ENCODE results near the gene EARS2.
"Not testable (repeated sequence)": the region's sequence is repeated elsewhere in the genome, so short reads cannot be mapped to it uniquely, and the experiment has no call there.

Gene EARS2

GRCh38 chr16:23504453-23505179 is 52.5 kb downstream of the EARS2 start:
- DNase-seq: no peak

- DNase-seq: no peak
Observed at GRCh38 chr16:23504076-23504452, 53.1 kb downstream of the EARS2 start.

GRCh38 chr16:23502466-23502865 is 54.7 kb downstream of the EARS2 start:
- DNase-seq: no peak

GRCh38 chr16:23501291-23501690 is 55.9 kb downstream of the EARS2 start:
- no peak for DNase-seq

DNA sequence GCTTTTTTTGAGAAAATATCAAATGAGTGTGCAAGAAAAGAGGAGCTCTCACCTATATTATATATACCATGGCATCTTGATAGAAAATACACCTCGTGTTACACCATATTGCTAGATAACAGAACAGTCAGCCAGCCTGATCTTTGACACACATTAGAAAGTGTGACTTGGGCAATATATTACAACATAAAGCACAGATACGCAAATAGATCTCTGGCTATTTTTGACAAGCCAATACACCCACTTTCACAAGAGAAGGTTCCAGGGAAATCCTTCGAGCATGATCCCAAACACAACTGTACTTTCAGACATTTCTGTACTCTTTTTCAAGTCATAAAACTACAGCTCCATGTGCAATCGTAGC is 56.3 kb downstream of the EARS2 start:
- no peak for DNase-seq

GRCh38 chr16:23500212-23500861 is 56.8 kb downstream of the EARS2 start:
- DNase-seq: no peak

GRCh38 chr16:23499801-23500200 is 57.3 kb downstream of the EARS2 start:
- DNase-seq: no peak

DNA sequence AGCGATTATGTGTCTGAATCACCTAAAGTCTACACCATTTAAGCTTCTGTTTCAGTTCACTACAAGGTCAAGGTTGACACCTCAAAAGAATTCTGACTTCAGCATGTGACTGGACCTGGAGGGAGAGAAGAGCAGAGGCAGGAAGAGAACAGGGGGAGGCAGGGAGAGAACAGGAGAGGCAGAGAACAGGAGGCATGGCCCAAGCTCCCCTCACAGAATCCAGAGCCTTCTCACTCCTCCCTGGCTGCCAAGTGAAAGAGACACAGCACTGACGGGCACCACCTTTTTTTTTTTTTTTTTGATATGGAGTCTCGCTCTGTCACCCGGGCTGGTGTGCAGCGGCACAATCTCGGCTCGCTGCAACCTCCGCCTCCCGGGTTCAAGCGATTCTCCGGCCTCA is 58.3 kb downstream of the EARS2 start:
- no peak for DNase-seq

GRCh38 chr16:23497543-23497868 is 59.6 kb downstream of the EARS2 start:
- DNase-seq: no peak

DNA sequence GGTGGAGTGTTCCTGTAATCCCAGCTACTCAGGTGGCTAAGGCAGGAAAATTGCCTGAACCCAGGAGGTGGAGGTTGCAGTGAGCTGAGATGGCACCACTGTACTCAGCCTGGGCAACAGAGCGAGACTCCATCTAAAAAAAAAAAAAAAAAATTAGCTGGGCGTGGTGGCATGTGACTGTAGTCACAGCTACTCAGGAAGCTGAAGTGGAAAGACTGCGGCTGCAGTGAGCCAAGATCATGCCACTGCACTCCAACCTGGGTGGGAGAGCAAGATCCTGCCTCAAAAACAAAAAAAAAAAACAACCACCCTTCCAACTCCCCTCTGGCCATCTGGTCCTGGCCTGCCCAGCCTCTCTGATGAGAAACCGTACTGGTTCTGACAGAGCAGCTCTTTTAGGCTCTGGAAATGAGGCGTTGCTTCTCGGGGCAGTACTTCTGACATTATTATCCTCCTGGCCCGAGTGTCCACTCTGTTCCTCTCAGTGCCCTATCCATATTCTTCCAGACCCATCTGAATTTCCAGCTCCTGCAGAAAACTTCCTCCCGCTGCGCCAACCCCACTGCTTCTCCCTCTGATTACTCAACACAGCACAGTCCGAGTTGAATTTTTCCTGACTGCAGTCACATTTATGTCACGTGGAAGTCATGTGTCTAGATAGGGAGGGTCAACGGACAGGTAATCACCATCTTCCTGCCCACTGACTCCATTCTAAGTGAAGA is 60.2 kb downstream of the EARS2 start:
- DNase-seq: no peak

GRCh38 chr16:23495671-23496070 is 61.5 kb downstream of the EARS2 start:
- no peak for DNase-seq

GRCh38 chr16:23494188-23494587 is 63.0 kb downstream of the EARS2 start:
- DNase-seq: no peak

GRCh38 chr16:23491490-23492391 is 65.4 kb downstream of the EARS2 start:
- DNase-seq: no peak

DNA sequence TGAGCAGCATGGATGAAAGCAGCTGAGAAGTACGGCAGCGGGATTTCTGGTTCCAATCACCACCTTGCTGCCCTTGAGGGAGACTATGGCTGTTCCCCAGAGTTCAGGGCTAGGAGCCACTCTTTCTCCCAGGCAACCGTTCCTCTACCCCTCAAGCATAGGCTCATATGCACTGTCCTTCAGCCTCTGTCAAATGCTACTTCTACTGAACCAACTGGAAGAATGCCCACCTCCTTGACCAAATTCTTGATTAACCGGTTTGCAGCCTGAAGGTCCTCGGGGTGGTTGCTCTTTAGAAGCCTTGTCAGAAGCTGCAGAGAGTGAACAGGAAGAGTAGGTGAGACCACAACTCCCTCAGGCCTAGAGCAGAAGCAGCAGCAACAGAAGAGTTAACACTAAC is 70.7 kb downstream of the EARS2 start:
- DNase-seq: no peak

DNA sequence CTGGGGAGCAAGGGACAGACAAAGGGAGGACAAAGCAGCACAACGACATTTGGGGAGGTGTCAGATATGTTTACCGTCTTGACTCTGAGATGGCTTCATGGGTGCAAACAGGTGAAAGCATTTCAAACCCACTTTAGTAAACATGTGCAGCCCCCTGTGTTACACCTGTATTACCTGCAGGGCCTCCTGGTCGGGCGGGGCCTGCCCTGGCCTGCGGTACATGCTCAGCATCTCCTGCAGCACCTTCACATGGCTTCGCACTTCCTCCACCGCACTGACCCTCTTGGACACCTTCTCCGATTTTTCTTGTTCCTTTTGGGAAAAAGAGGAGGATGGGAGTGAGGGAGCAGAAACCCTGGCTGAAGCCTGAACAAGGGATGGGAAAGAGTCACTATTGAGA is 71.3 kb downstream of the EARS2 start:
- no peak for DNase-seq

- no peak for DNase-seq
Observed at GRCh38 chr16:23485257-23485614, 71.9 kb downstream of the EARS2 start.

DNA sequence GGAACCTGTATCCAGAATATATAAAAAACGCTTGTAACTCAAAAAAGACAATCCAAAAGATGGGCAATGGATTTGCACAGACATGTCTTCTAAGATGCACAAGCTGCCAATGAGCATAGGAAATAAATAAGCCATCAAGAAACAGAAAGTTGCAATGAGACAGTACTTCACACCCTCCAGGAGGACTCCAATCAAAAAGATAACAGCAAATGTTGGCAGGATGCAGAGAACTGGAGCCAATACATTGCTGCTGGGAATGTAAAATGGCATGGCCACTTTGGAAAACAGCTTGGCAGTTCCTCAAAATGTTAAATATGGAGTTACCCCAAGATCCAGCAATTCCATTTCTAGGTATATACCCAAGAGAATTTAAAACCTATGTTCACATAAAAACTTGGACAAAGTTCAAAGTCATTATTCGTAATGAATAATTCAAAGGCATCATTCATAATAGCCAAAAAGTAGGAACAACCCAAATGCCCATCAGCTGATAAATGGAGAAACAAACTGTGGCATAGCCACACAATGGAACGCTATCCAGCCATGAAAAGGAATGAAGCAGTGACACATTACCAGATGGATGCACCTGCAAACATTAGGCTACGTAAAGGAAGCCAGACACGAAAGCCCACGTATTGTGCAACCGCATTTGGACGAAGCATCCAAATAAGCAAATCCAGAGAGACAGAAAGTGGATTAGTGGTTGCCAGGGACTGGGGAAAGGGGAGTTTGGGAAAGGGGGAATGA is 72.5 kb downstream of the EARS2 start:
- DNase-seq: no peak

DNA sequence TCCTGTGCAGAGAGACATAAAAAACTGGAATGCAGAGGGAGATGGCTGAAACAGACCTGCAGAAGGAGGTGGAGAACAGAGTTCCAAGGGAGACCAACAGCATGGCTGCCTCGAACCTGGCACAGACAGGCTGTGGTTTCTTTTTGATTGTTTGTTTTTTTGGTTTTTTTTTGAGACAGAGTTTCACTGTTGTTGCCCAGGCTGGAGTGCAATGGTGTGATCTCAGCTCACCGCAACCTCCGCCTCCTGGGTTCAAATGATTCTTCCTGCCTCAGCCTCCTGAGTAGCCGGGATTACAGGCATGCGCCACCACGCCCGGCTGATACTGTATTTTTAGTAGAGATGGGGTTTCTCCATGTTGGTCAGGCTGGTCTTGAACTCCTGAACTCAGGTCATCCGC is 73.7 kb downstream of the EARS2 start:
- DNase-seq: not testable (repeated sequence)

DNA sequence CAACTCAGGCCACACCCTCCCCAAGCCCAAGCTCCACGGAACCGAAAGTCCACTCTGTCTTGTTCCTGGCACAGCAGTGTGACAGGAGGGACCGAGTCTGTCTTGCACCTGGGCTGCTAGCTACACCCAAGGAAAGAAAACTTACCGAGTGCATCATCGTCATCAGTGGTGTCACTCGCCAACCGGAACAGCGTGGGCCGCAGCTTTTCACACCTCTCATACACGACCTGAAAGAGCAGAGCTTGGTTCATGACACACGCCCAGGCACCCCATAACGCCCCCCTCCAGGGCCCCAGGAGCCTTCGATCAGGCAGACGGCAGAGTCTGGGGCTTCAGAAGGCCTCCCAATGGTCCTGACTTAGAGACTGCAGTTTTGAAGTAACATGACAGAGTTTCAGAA is 74.4 kb downstream of the EARS2 start:
- no peak for DNase-seq

DNA sequence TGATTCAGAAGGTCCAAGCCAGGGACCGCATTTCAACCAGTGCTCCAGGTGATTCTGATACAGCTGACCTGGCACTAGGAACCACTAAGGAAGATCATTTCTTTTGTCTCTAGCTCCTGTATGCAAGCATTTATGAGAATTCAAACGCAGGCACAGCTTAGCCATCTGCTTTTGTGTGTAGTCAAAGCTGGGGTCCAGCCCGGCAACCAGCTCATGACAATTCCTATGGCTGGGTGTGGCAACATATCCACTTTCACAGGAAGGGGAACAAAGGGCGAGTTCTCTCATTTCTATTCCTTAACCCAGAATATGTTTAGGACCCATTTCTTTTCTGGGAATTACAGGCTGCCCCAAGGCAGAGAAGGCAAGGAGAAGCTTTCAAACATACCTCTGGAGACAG is 76.9 kb downstream of the EARS2 start:
- no peak for DNase-seq

DNA sequence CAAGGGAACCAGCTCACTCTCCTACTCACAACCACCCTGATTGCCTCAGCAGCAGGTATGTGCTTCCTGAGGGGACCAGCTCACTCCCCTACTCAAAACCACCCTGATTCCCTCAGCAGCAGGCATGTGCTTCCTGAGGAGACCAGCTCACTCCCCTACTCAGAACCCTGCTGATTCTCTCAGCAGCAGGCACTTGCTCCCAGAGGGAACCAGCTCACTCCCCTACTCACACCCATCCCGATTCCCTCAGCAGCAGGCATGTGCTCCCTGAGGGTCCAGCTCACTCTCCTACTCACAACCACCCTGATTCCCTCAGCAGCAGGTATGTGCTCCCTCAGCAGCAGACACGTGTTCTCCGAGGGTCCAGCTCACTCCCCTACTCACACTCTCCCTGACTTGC is 78.0 kb downstream of the EARS2 start:
- no peak for DNase-seq

DNA sequence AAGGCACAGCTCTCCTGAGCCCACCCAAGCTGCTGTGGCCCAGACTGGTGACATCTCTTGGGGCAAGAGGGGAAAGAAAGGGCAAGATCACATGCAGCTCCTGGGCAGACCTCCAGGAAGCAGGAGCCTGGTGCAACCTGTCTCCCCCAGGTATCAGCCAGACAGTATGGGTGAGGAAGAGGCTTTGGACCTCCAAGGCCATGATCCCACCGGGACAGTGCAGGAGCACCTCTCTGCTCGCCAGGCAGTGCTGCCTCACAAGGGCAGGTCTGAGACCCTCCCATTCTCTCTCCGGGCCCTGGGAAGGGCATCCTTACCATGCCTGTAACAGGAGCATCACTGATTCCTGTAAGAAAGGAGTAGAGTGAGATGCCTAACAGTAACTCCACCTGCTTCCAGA is 78.6 kb downstream of the EARS2 start:
- DNase-seq: no peak

GRCh38 chr16:23476289-23476688 is 80.9 kb downstream of the EARS2 start:
- no peak for DNase-seq

Data from NCI-H1436 treated with DMSO at 0.1 percent for 48 hours (cell line).